Adipose tissue (tissue), 3 donors: ENCODE measurements around the gene IPMK. TPM values are rescaled to one million over a fixed set of nuclear protein-coding genes. Genes with fewer than 3 reads are reported as not detected.
"Not testable (repeated sequence)": the region's sequence is repeated elsewhere in the genome, so short reads cannot be mapped to it uniquely, and the experiment has no call there.

Experiments
- H3K27ac ChIP-seq: one replicate; pipeline ENCODE4 v1.5.1; 2013; ENCODE audit warnings: low read depth, low read length
- WGBS, 3 donors: extraction: QIAGEN DNeasy Blood & Tissue Kit; methylation state at CpG; one replicate each; pipeline ENCODE4 v1.1.7; 2013; 5-methylcytosine and 5-hydroxymethylcytosine counted together
- polyA plus RNA-seq, 3 donors: library from polyadenylated mRNA; stranded (reverse); fragments of 200-250 nt; gene quantifications; one replicate each; pipeline ENCODE4 v1.2.3, GENCODE V29; 2013
- donor health status: healthy with polysubstance abuse.
- donor health status: Bipolar disorder and iron deficiency.
- donor health status: healthy.

The IPMK gene
- polyA plus RNA-seq, 3 donors: 1.4 to 6.3 (median 2.1) TPM

GRCh38 chr10:58175990-58176900, 91.4 kb downstream of the IPMK start:
- no peak overlapping the region for H3K27ac ChIP-seq
- 8 to 26% (median 20%) methylated on average over 2 of the region's 2 CpGs for WGBS, 3 donors

GRCh38 chr10:58174831-58175230, 92.9 kb downstream of the IPMK start:
- WGBS, 3 donors: 85 to 92% (median 88%) methylated on average over 5 of the region's 5 CpGs
- no peak overlapping the region for H3K27ac ChIP-seq

- H3K27ac ChIP-seq: no peak overlapping the region
- 51 to 56% (median 54%) methylated on average over 2 of the region's 2 CpGs for WGBS, 3 donors
Observed at GRCh38 chr10:58173391-58173790, 94.3 kb downstream of the IPMK start.

DNA sequence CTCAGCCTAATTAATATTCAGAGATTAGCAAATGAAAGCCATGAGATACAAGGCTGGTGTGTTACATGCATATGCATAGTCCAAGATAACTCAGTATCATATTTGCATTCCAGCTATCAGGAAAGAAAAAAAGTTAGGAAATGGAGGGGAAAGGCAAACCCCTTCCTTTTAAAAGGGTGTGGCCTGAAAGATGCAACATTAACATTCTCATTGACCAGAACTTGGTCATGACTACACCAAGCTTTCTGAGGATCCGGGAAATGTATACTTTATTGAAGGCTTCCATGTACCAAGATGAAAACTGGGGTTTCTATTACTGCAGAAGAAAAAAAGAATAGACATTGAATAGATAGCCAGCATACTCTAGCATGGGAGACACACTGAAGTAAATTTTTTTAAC, 96.5 kb downstream of the IPMK start:
- no peak overlapping the region for H3K27ac ChIP-seq
- WGBS, 3 donors: 84 to 89% (median 85%) methylated on average over 1 of the region's 1 CpG

DNA sequence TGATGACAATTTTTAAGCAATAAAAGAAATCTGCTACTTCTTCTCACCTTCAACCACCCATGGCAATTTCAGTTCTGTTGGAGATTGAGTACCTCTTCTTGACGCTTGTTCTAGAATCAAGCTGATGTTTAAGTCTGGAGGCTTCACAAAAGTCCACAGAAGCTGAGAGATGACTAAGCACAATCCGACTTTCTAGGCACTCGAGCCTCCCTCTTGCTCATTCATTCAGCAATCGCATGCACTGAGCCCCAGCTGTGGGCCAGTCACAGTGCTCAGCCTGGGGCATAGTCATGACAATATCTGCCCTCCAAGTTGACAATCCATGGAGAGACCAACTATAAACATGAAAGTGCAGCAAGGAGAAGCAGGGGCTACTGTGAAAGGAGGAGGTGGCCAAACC, 103.2 kb downstream of the IPMK start:
- H3K27ac ChIP-seq: no peak overlapping the region
- 78 to 84% (median 82%) methylated on average over 4 of the region's 4 CpGs for WGBS, 3 donors

DNA sequence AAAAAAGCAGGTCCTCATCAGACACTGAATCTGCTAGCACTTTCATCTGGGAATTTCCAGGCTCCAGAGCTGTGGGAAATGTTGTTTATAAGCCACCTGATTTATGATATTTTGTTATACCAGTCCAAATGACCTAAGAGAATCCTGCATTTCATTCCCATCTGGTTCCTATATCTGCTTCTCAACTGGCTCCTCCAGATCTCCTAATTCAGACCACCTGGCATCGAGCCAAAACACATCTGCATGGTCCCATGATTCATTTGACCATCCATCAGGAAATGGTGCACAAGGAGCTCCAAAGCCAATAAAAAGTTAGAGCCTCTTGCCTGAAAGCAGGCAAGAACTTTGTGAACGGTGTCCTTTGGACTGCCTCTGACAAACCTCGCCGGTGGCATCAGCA, 108.9 kb downstream of the IPMK start:
- WGBS, 3 donors: 65 to 78% (median 74%) methylated on average over 4 of the region's 4 CpGs

DNA sequence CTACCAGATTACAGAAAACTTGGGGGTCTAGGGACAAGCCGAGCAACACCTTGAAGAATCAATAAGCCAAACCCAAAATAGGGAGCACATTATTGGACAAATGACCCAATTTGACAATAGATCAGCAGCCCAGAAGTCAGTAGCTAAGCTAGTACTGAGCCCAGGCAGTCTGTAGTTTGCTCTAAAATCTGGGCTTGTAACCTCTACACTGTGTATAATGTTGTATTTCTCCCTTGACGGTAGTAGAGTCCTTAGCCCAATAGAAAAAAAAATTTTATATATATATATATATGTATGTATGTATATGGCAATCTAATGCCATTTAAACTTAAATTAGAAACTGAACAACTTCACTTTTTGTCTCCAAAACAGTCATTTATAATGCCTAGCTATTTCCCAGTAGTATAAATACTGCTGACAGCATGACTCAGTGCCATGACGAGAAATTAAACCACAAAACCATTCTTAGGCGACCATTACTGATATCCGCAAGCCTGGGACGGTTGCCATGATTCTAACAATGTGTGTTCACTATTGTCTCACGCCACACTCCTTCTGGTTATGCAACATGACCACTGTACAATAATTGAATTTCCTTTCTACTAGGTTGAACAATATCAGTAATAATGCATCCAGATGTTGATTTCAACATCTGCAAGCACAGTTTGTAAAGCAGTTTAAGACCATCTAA, 110.5 kb downstream of the IPMK start:
- WGBS, 3 donors: 41 to 71% (median 50%) methylated on average over 7 of the region's 7 CpGs
- no peak overlapping the region for H3K27ac ChIP-seq

More for the DNA sequence above, 108.9 kb downstream of the IPMK start:
- no peak overlapping the region for H3K27ac ChIP-seq

DNA sequence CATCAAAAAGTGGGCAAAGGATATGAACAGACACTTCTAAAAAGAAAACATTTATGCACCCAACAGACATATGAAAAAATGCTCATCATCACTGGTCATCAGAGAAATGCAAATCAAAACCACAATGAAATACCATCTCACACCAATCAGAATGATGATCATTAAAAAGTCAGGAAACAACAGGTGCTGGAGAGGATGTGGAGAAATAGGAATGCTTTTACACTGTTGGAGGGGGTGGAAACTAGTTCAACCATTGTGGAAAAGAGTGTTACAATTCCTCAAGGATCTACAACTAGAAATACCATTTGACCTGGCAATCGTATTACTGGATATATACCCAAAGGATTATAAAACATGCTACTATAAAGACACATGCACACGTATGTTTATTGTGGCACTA, 111.8 kb downstream of the IPMK start:
- H3K27ac ChIP-seq: not testable (repeated sequence)
- 84 to 90% (median 88%) methylated on average over 2 of the region's 2 CpGs for WGBS, 3 donors

- no peak overlapping the region for H3K27ac ChIP-seq
- WGBS, 3 donors: 64 to 70% (median 67%) methylated on average over 1 of the region's 1 CpG
Observed at GRCh38 chr10:58153751-58154150, 113.9 kb downstream of the IPMK start.

DNA sequence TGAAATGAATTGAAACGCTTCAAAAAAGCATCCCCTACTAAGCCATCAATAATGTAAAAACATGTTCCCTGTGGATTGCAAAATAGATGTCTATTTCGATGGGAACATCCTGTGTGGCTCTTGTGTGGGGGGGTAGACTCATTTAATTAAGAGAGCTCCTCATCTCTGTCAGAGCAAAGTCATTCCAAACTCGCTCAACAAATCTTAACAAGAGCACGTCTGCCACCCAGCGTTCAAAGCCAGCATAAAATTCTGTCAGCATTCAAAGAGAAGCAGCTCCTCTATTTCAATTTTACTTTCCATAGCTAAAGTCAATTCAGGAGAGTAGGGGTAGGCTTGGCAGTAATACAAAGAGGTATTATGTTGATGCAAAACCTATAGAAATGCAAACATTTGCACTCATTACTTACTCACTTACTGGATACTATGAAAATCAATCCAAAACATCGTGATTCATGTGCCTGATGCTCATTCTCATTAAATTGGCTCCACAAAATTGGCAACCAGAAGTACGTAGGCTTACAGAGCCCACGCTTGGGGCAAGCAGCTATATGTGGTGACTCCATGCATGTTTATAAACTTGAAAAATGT, 114.9 kb downstream of the IPMK start:
- H3K27ac ChIP-seq: no peak overlapping the region
- WGBS, 3 donors: 30 to 35% (median 31%) methylated on average over 8 of the region's 8 CpGs

- no peak overlapping the region for H3K27ac ChIP-seq
- WGBS, 3 donors: 20 to 61% (median 47%) methylated on average over 1 of the region's 1 CpG
Observed at GRCh38 chr10:58150290-58150689, 117.4 kb downstream of the IPMK start.

DNA sequence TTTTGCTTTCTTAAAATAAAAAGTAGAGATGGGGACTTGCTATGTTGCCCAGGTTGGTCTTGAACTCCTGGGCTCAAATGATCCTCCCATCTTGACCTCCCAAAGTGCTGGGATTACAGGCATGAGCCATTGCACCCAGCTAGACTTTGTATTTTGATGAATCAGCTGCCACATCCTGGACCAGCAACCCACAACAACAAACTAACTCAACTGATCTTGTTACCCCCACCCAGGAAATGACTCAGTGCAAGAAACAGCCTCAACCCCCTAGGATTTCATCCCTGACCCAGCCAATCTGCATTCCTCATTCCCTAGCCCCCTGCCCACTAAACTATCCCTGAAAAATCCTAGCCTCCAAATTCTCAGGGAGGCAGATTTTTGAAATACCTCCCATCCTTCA, 123.8 kb downstream of the IPMK start:
- H3K27ac ChIP-seq: no peak overlapping the region

Other genes with a start within 250 kb of the IPMK start
- 10 to 100 TPM; 11.9 to 26.8 (median 18.0) TPM for gene CISD1, start 1.3 kb upstream of the IPMK start, polyA plus RNA-seq
- gene UBE2D1, start 67.1 kb upstream of the IPMK start, polyA plus RNA-seq: 10 to 100 TPM in 1 of 3 donors, 1 to 10 TPM in 2; 3.1 to 13.7 (median 9.9) TPM
- gene TFAM, start 117.5 kb upstream of the IPMK start, polyA plus RNA-seq: 10 to 100 TPM in 2 of 3 donors, 1 to 10 TPM in 1; 8.2 to 20.8 (median 12.6) TPM
- gene BICC1, start 245.0 kb upstream of the IPMK start, polyA plus RNA-seq: 10 to 100 TPM in 1 of 3 donors, 1 to 10 TPM in 2; 4.6 to 20.8 (median 8.6) TPM